Ishikawa (cell line): ENCODE data around the gene KIAA0319L.
A peak's percentile ranks its signal among the peaks of the same experiment; 100 is the strongest.

Experiments
- CEBPB ChIP-seq: IDR thresholded peaks from 2 replicates; pipeline ENCODE4 v1.6.1; 2012
- CREB1 ChIP-seq: IDR thresholded peaks from 2 replicates; pipeline ENCODE4 v1.6.1; 2012; ENCODE audit warnings: low read depth
- EGR1 ChIP-seq: IDR thresholded peaks from 2 replicates; pipeline ENCODE4 v1.6.1; 2012
- EP300 ChIP-seq: IDR thresholded peaks from 2 replicates; pipeline ENCODE4 v1.6.1; 2012; ENCODE audit warnings: borderline replicate concordance
- FOXM1 ChIP-seq: IDR thresholded peaks from 2 replicates; pipeline ENCODE4 v1.6.1; 2012; ENCODE audit warnings: low read depth, borderline replicate concordance
- MAX ChIP-seq: IDR thresholded peaks from 2 replicates; pipeline ENCODE4 v1.6.1; 2012
- NFIC ChIP-seq: IDR thresholded peaks from 2 replicates; pipeline ENCODE4 v1.6.1; 2012
- RAD21 ChIP-seq: IDR thresholded peaks from 2 replicates; pipeline ENCODE4 v1.6.1; 2012; ENCODE audit warnings: low read depth
- REST ChIP-seq: IDR thresholded peaks from 2 replicates; pipeline ENCODE4 v1.6.1; 2012; ENCODE audit warnings: low read depth, mild to moderate bottlenecking
- TAF1 ChIP-seq: IDR thresholded peaks from 2 replicates; pipeline ENCODE4 v1.6.1; 2012; ENCODE audit warnings: low read depth, mild to moderate bottlenecking
- TCF12 ChIP-seq: IDR thresholded peaks from 2 replicates; pipeline ENCODE4 v1.6.1; 2012; ENCODE audit warnings: low read depth
- TEAD4 ChIP-seq: IDR thresholded peaks from 2 replicates; pipeline ENCODE4 v1.6.1; 2012
- USF1 ChIP-seq: IDR thresholded peaks from 2 replicates; pipeline ENCODE4 v1.6.1; 2012
- YY1 ChIP-seq: IDR thresholded peaks from 2 replicates; pipeline ENCODE4 v1.6.1; 2012; ENCODE audit warnings: low read depth
- ZBTB7A ChIP-seq: IDR thresholded peaks from 2 replicates; pipeline ENCODE4 v1.6.1; 2012; ENCODE audit warnings: low read depth

KIAA0319L gene

GRCh38 chr1:35448344-35448801 is 108.8 kb downstream of the KIAA0319L start:
- TF ChIP-seq REST, result no peak
- TF ChIP-seq FOXM1, result no peak
- no peak for TF ChIP-seq TAF1
- TF ChIP-seq EP300, result no peak
- no peak for TF ChIP-seq USF1
- TF ChIP-seq EGR1, result no peak
- no peak for TF ChIP-seq CEBPB
- no peak for TF ChIP-seq TCF12

GRCh38 chr1:35447278-35447677 is 109.9 kb downstream of the KIAA0319L start:
- TF ChIP-seq ZBTB7A (no peak), CEBPB (no peak)

- no peak for TF ChIP-seq TAF1
- no peak for TF ChIP-seq CREB1
- no peak for TF ChIP-seq FOXM1
- no peak for TF ChIP-seq ZBTB7A
- no peak for TF ChIP-seq USF1
- TF ChIP-seq EGR1, result no peak
- no peak for TF ChIP-seq TCF12
Observed at GRCh38 chr1:35444519-35444774, 112.8 kb downstream of the KIAA0319L start.

GRCh38 chr1:35443768-35444518 is 113.3 kb downstream of the KIAA0319L start:
- peak; percentile 28; the same call in 1 of the 2 replicates for TF ChIP-seq RAD21
- TF ChIP-seq FOXM1, result no peak

GRCh38 chr1:35442734-35443133 is 114.5 kb downstream of the KIAA0319L start:
- TF ChIP-seq NFIC, result no peak
- TF ChIP-seq EGR1, result no peak
- TF ChIP-seq REST, result no peak
- no peak for TF ChIP-seq TAF1
- TF ChIP-seq FOXM1, result no peak
- no peak for TF ChIP-seq CREB1
- TF ChIP-seq TCF12, result no peak
- TF ChIP-seq TEAD4, result no peak
- no peak for TF ChIP-seq CEBPB
- no peak for TF ChIP-seq YY1

GRCh38 chr1:35441926-35442579 is 115.2 kb downstream of the KIAA0319L start:
- no peak for TF ChIP-seq TEAD4
- TF ChIP-seq EP300, result no peak
- no peak for TF ChIP-seq TAF1
- TF ChIP-seq TCF12, result no peak
- no peak for TF ChIP-seq USF1
- no peak for TF ChIP-seq EGR1
- no peak for TF ChIP-seq RAD21
- TF ChIP-seq FOXM1, result no peak
- no peak for TF ChIP-seq CEBPB

GRCh38 chr1:35439626-35440025 is 117.6 kb downstream of the KIAA0319L start:
- TF ChIP-seq TEAD4, result no peak
- no peak for TF ChIP-seq CEBPB
- TF ChIP-seq YY1, result no peak
- TF ChIP-seq MAX, result no peak
- TF ChIP-seq FOXM1, result no peak
- TF ChIP-seq CREB1, result no peak
- no peak for TF ChIP-seq RAD21
- no peak for TF ChIP-seq NFIC
- TF ChIP-seq TCF12, result no peak
- TF ChIP-seq TAF1, result no peak
- TF ChIP-seq REST, result no peak
- no peak for TF ChIP-seq ZBTB7A
- no peak for TF ChIP-seq EP300
- TF ChIP-seq USF1, result no peak
- no peak for TF ChIP-seq EGR1
